ENCODE measurements around the gene PPWD1.
"Not testable (repeated sequence)": the region's sequence is repeated elsewhere in the genome, so short reads cannot be mapped to it uniquely, and the experiment has no call there.

Gene PPWD1

GRCh38 chr5:65601761-65602160 lies 38.7 kb downstream of the PPWD1 start:
- H3K27ac ChIP-seq (ENCODE audit: extremely low read depth, low read depth, low read length); H3K4me1 ChIP-seq (ENCODE audit: control insufficient read depth, insufficient read depth, low read length); CTCF ChIA-PET; H3K9me3 ChIP-seq (ENCODE audit: control insufficient read depth, insufficient read depth, low read depth, low read length); H3K4me3 ChIP-seq (ENCODE audit: low read depth, low read length): not testable (repeated sequence)
- POLR2A ChIA-PET: interaction anchor here (0.8 kb wide), 1 partner anchor 22 kb away, joined by 3 read pairs; the partner anchor contains the start of gene TRIM23
- peak; percentile 99 for TF ChIP-seq ZNF585B (tag by site-specific recombination; IDR thresholded peaks at IDR 0.05)
- peaks cover 63 to 92% of the 10 kb centered on the region in 2 experiments for H3K36me3 ChIP-seq (ENCODE audit: control insufficient read depth in 2 of 2, insufficient read depth in 1 of 2, low read length in 2 of 2)

- peak; percentile 35; the same call in 1 of the 2 replicates for TF ChIP-seq ZBTB17 (tag by site-specific recombination; IDR thresholded peaks at IDR 0.05)
- no peak for TF ChIP-seq ZNF549 (tag by site-specific recombination; IDR thresholded peaks at IDR 0.05)
- no peaks in the 10 kb centered on the region for H3K4me1 ChIP-seq (ENCODE audit: control insufficient read depth, insufficient read depth, low read length)
- no peak overlapping the region for H3K4me3 ChIP-seq (ENCODE audit: low read depth, low read length)
- ChIA-PET POLR2A (interaction anchor here (1.3 kb wide), 1 partner anchor 12 kb away, joined by 7 read pairs; the partner anchor contains the start of gene TRIM23), CTCF (no interaction called here)
- H3K36me3 ChIP-seq (ENCODE audit: control insufficient read depth in 2 of 2, insufficient read depth in 1 of 2, low read length in 2 of 2): peaks cover 69 to 85% of the 10 kb centered on the region in 2 experiments
- no peak overlapping the region for H3K27ac ChIP-seq (ENCODE audit: extremely low read depth, low read depth, low read length)
- no peaks in the 10 kb centered on the region for H3K9me3 ChIP-seq (ENCODE audit: control insufficient read depth, insufficient read depth, low read depth, low read length)
These were observed 48.4 kb downstream of the PPWD1 start for GRCh38 chr5:65611524-65611923.

- Histone ChIP-seq H3K36me3 (ENCODE audit: control insufficient read depth in 2 of 2, insufficient read depth in 1 of 2, low read length in 2 of 2) (peaks cover 71 to 79% of the 10 kb centered on the region in 2 experiments), H3K27ac (ENCODE audit: extremely low read depth, low read depth, low read length) (no peak overlapping the region), H3K4me1 (ENCODE audit: control insufficient read depth, insufficient read depth, low read length) (no peaks in the 10 kb centered on the region), H3K4me3 (ENCODE audit: low read depth, low read length) (no peak overlapping the region), H3K9me3 (ENCODE audit: control insufficient read depth, insufficient read depth, low read depth, low read length) (no peaks in the 10 kb centered on the region)
- no peak for TF ChIP-seq GLI2 (tag by site-specific recombination; IDR thresholded peaks at IDR 0.05; ENCODE audit: borderline replicate concordance, low read depth)
- TF ChIP-seq ZNF549 (tag by site-specific recombination; IDR thresholded peaks at IDR 0.05): no peak
- TF ChIP-seq SCRT1 (tag by site-specific recombination; IDR thresholded peaks at IDR 0.05; ENCODE audit: borderline replicate concordance): peak; percentile 50; the same call in 1 of the 2 replicates
- no peak for TF ChIP-seq ZBTB7A (tag by site-specific recombination; IDR thresholded peaks at IDR 0.05; ENCODE audit: low read depth)
- no peak for TF ChIP-seq KLF1 (tag by site-specific recombination; IDR thresholded peaks at IDR 0.05)
- TF ChIP-seq ZNF501 (tag by site-specific recombination; IDR thresholded peaks at IDR 0.05): no peak
- TF ChIP-seq ZBTB49 (tag by site-specific recombination; IDR thresholded peaks at IDR 0.05; ENCODE audit: low read depth): no peak
- no peak for TF ChIP-seq ZNF202 (tag by site-specific recombination; IDR thresholded peaks at IDR 0.05; ENCODE audit: borderline replicate concordance)
- TF ChIP-seq ZNF184 (tag by site-specific recombination; IDR thresholded peaks at IDR 0.05): no peak
- TF ChIP-seq KLF9 (tag by site-specific recombination; IDR thresholded peaks at IDR 0.05; ENCODE audit: low read depth): no peak
- peak; percentile 68 for TF ChIP-seq SCRT2 (tag by site-specific recombination; IDR thresholded peaks at IDR 0.05)
- ChIA-PET CTCF (no interaction called here), POLR2A (no interaction called here)
These were observed 49.3 kb downstream of the PPWD1 start for GRCh38 chr5:65612298-65612907.

GRCh38 chr5:65620021-65620420 lies 56.9 kb downstream of the PPWD1 start:
- ChIA-PET POLR2A (no interaction called here), CTCF (interaction anchor here (0.6 to 1.1 kb wide), 2 partner anchors 31 to 123 kb away, joined by 3 to 4 read pairs; no protein-coding TSS in a partner anchor)
- peaks cover 18 to 23% of the 10 kb centered on the region in 2 experiments for H3K36me3 ChIP-seq (ENCODE audit: control insufficient read depth in 2 of 2, insufficient read depth in 1 of 2, low read length in 2 of 2)
- no peaks in the 10 kb centered on the region for H3K9me3 ChIP-seq (ENCODE audit: control insufficient read depth, insufficient read depth, low read depth, low read length)
- H3K27ac ChIP-seq (ENCODE audit: extremely low read depth, low read depth, low read length): no peak overlapping the region
- peaks cover 2% of the 10 kb centered on the region; the same call in 1 of the 2 replicates for H3K4me1 ChIP-seq (ENCODE audit: control insufficient read depth, insufficient read depth, low read length)
- H3K4me3 ChIP-seq (ENCODE audit: low read depth, low read length): no peak overlapping the region
- TF ChIP-seq ZNF514 (tag by site-specific recombination; IDR thresholded peaks at IDR 0.05): no peak
- no peak for TF ChIP-seq ZNF660 (tag by site-specific recombination; IDR thresholded peaks at IDR 0.05)
- no peak for TF ChIP-seq SETDB1 (IDR thresholded peaks at IDR 0.05; ENCODE audit: insufficient read length, low read length)
- TF ChIP-seq SP2 (tag by site-specific recombination; IDR thresholded peaks at IDR 0.05): no peak
- TF ChIP-seq ZNF280C (tag by site-specific recombination; IDR thresholded peaks at IDR 0.05): no peak
- no peak for TF ChIP-seq INSM2 (tag by site-specific recombination; IDR thresholded peaks at IDR 0.05)
- TF ChIP-seq ZNF670 (tag by site-specific recombination; IDR thresholded peaks at IDR 0.05; ENCODE audit: low read depth): no peak

Measured in HEK293 (cell line).